ENCODE results near the gene RPH3AL.

The RPH3AL gene

GRCh38 chr17:336110-337021, 16.2 kb downstream of the RPH3AL start:
- no peak for DNase-seq (ENCODE audit: low read depth in 2 of 3, low spot score in 1 of 3)

GRCh38 chr17:335691-336090, 16.9 kb downstream of the RPH3AL start:
- no peak for DNase-seq (ENCODE audit: low read depth in 2 of 3, low spot score in 1 of 3)

DNA sequence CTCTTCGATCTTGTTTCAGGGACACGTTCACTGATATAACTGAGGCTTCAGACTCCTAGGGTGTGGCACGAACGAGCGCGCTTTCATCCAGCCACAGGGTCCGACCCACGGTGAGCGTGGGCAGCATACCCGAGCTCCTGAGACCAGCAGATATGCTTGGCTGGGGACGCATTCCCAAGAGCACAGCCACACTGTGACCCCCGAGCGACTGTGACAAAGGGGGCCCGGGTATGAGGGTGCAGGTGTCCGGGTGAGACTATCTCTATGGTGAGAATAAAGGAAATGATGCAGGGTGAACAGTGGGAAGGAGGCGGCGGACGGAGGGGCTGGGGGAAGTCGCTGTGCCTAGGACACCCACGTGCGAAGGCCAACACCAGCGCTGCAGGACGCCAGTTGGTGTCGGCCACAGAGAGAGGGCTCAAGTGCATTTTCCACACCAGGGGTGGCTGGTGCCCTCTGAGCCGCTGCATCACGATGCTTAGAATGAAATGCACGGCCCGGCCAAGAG, 17.6 kb downstream of the RPH3AL start:
- DNase-seq (ENCODE audit: low read depth in 2 of 3, low spot score in 1 of 3), result no peak

DNA sequence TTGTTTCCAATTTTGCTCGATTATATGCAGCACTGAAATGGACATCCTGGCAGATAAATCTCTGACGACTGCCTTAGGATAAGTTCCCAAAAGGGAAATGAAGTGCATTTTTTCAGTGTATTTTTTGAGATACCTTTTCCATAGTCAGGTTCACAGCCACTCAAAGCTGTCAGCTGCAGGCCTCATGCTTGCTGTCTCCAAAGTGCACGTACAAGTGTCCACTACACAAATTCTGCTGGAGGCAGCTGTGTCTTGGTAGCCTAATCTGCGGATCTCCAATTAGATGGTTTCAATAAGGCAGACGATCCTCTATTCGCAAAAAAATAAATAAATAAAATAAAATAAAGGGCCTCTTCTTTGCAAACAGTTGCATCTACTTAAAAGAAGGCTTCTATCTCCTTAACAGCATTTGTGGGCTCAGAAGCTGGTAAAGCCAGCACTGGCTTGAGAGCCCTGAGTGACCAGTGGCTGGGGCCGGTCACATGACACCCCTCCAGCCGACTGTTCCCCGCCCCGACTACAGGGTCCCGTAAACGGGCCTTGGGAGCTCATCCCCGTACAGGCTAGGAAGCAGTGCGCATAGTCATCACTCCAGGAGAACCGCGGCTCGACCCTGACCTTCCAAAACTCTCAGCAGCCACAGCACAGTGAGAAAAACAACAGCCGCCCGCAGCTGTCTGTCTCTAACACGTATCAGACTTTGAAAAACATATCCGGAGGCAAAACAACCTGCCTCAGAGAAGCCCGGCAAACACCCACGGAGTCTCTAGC, 18.8 kb downstream of the RPH3AL start:
- no peak for DNase-seq (ENCODE audit: low read depth in 2 of 3, low spot score in 1 of 3)

GRCh38 chr17:332558-333322, 19.9 kb downstream of the RPH3AL start:
- no peak for DNase-seq (ENCODE audit: low read depth in 2 of 3, low spot score in 1 of 3)

DNA sequence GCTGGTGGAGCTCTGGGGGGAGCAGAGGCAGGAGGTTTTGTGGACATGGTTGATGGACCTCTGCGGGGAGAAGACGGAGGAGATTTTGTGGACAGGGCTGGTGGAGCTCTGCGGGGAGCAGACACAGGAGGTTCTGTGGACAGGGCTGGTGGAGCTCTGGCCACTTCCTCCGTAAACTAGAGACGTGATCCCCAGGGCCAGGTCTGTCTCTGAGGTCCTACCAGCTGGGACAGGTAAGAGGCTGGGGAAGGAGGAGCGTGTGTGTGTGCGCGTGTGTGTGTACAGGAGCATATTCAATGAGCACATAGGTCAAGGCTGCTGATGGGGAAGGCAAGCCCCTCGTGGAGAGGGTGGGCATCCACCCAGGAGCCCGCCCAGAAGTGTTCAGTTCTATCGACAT, 20.6 kb downstream of the RPH3AL start:
- no peak for DNase-seq (ENCODE audit: low read depth in 2 of 3, low spot score in 1 of 3)

GRCh38 chr17:330993-331701, 21.5 kb downstream of the RPH3AL start:
- no peak for DNase-seq (ENCODE audit: low read depth in 2 of 3, low spot score in 1 of 3)

DNA sequence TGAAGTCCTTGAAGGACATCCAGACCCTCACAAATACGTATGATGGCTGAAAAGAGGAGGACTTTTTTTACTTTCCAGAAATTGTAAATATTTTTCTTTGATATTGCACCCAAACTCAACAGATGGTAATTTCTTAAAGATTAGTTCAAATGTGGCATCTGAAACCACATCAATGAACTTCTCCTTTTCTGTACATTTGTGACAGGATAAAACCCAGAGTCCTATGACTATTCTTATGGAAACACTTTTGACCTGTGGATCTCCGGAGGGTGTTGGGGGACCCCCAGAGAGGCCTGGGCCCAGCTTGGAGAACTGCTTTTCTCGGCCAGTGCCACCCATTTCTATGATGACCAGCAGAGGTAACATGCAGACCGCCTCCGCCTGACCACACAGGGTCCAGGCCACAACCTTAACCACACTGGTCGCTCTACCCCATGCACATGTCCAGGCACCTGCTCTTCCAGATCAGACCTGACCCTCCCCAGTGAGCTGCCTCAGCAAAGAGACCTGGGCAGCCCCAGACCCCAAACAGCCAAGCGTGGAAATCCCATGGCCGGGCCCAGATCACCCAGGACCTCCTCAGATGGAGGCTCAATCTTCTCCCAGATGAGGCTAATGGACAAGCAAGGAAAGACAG, 22.7 kb downstream of the RPH3AL start:
- DNase-seq (ENCODE audit: low read depth in 2 of 3, low spot score in 1 of 3), result no peak

DNA sequence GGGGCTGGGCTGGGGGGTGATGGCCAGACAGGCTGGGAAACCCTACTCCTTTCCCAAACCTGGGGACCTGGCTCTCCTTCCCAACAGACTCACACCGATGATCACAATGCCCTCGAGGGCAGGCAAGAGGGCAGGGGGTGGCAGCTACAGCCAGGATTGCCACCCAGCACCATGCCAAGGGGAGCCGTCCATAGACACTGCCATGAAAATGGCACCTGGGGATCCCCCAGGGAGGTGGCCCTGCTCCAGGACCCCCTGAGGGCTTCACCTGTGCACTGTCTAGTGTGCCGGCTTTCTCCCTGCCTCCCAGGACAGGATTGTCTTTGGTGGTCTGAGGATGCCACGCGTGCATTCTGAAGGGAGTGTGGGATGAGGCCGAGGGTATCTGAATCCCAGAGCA, 24.6 kb downstream of the RPH3AL start:
- DNase-seq (ENCODE audit: low read depth in 2 of 3, low spot score in 1 of 3), result no peak

GRCh38 chr17:327296-327695, 25.3 kb downstream of the RPH3AL start:
- no peak for DNase-seq (ENCODE audit: low read depth in 2 of 3, low spot score in 1 of 3)

DNA sequence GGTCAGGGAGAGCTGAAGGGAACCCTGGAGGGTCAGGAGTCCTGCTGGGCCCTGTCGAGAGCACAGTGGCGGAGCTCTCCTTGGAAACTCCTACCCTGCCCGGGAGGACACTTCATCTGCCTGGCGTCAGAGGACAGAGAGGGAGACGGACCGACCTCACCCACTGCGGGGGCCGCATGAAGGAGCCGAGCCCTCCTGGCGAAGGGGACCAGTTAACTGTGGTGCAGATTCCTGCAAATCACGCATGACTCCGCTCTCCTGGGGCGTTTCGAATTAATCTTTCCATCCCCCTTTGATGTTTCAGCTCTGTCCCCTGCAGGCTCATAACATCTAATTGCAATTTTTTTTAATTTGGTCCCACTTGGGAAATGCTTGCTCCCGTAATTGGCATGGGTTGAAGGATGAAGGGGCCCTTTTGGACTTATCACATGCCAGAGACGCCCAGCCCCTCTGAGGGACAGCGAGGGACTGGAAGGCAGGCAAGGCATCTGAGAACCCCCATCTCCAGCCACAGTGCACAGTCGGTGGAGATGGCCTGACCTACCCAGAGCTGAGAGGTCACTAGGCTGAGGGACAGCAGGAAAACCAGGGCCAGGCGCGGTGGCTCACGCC, 26.5 kb downstream of the RPH3AL start:
- no peak for DNase-seq (ENCODE audit: low read depth in 2 of 3, low spot score in 1 of 3)

- DNase-seq (ENCODE audit: low read depth in 2 of 3, low spot score in 1 of 3), result no peak
Measured at GRCh38 chr17:325270-326009, 27.2 kb downstream of the RPH3AL start.

DNA sequence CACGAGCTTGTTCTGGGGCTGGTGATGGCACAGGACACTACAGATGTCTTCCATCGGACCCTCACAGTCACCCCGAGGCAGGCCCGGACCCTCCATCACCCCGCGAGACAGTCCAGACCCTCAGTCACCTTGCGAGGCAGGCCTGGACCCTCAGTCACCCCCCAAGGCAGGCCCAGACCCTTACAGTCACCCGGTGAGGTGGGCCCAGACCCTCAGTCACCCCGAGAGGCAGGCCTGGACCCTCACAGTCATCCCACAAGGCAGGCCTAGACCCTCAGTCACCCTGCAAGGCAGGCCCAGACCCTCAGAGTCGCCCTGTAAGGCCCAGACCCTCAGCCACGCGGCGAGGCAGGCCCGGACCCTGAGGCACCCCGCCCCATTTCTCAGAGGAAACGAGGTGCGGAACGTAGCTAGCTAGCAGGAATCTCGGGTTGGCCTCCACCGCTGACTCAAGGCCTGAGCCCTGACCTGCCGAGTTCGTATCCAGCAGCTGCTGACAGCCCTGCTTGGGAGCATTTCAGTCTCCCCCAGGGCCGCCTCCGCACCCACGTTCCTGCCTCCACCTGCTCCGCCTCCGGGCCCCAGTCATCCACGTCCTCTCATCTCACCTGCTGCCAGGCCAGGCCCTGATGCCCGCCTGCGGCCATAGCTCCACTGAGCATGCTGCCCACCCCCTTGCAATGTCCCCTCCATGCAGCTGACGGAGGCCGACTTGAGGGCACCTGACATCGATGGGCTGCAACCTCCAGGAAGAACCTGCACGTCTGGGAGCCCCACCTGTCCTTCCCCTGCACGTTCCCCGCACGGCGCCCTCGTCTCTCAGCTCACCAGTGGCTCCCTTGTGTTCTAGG, 28.7 kb downstream of the RPH3AL start:
- DNase-seq (ENCODE audit: low read depth in 2 of 3, low spot score in 1 of 3), result no peak

DNA sequence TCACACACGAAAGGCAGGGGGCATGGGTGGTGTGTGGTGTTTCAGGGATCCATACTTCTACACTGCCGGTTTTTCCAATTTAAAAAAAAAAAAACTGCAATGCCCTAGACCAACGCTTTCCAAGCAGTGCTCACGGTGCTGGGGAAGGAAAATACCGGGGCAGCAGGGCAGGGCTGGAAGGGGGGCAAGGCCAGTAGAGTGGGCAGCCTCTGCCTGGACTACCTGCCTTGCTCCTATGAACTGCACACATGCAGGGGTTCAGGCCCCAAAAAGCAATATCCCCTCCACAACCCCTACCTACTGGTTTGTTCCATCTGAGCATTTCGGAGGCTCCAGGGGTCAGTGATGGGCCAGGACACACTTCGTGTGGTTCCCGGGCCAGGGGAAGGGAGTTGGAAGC, 29.4 kb downstream of the RPH3AL start:
- no peak for DNase-seq (ENCODE audit: low read depth in 2 of 3, low spot score in 1 of 3)

DNA sequence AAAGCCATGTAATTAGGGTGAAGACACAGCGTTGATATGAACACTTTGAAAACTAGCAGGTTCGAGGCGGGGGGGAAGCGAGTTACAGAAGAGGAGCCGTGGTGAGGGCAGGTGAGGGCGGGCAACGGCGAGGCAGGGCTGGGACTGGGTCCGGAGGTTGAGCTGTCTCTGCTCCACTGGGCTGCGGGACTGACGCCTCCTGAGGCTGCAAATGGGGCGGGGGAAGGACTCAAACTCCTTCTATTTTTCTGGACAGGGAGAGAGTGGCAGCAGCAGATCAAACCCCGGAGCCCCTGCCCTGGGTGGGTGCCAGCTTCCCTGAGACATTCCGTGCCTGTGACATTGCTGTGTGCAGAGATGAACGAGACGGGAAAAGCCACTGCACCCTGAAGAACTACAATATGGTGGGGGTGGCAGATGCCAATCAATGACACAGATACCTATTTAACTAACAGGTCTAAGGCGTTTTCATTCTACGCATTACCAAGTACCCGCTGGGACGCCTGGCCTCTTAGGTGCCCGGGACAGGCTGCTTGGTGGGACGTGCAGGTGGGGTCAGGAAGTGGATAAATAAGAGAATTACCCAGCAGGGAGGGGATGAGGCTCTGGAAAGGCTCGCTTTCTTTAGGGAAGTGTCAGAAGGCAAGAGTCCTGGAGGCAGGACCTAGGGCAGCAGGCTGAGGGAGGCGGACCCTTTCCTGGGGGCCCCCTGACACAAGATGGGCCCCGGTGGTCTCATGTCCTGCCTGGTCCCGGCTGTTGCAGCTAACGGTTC, 30.4 kb downstream of the RPH3AL start:
- DNase-seq (ENCODE audit: low read depth in 2 of 3, low spot score in 1 of 3), result no peak

DNA sequence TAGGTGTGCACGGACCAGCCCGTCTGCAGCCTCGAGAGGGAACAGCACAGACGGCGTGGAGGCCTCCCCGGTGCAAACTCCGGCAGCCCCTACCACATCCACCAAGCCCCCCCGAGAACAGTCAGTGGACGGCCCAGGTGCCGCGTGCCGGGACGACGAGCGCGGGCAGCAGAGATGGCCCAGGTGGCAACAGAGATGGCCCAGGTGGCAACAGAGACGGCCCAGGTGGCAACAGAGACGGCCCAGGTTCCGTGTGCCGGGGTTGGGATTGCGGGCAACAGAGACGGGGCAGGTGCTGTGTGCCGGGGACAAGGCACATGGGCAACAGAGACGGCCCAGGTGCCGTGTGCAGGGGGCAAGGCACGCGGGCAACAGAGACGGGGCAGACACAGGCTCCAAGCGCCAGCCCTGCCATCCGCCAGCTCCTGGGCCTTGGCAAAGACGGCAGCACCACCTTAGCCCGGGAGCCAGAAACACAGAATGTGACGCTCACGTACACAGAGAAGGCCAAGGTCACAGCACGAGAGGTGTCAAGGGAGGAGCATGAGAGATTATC, 31.1 kb downstream of the RPH3AL start:
- DNase-seq (ENCODE audit: low read depth in 2 of 3, low spot score in 1 of 3), result no peak

GRCh38 chr17:320809-321385, 31.7 kb downstream of the RPH3AL start:
- no peak for DNase-seq (ENCODE audit: low read depth in 2 of 3, low spot score in 1 of 3)

All from stimulated activated CD4-positive, alpha-beta T cell treated with anti-CD3 and anti-CD28 coated beads, Interleukin-12 subunit alpha, Interleukin-12 subunit beta, amount 100 ng/mL, for 48 hours (primary cell).